ENCODE measurements around the gene CDC123. TPM values are rescaled to one million over a fixed set of nuclear protein-coding genes. Genes with fewer than 3 reads are reported as not detected.
"Not testable (repeated sequence)": the region's sequence is repeated elsewhere in the genome, so short reads cannot be mapped to it uniquely, and the experiment has no call there.

The CDC123 gene
- total RNA-seq, 1 donor from 2014 or later: 161 TPM

DNA sequence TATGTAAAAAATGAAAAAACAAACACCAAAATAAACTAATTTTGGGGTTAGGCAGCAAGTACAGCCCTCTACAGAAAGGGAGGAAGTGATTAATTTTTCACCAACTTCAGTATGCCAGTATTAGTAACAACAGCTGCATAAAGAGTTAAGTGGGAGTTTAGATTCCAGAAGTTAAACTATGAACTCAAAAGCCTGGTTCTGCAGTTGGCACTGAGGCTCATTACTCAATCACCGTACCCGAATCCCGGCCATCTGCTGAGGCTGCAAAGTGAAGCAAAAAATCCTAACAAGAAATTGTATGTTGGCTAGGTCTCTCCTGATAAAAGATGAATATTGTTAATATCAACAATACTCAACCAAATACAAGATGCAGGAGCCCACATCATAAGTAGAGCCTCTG, 4.3 kb upstream of the CDC123 start:
- peak; percentile 70 for DNase-seq (ENCODE audit: low read depth)

DNA sequence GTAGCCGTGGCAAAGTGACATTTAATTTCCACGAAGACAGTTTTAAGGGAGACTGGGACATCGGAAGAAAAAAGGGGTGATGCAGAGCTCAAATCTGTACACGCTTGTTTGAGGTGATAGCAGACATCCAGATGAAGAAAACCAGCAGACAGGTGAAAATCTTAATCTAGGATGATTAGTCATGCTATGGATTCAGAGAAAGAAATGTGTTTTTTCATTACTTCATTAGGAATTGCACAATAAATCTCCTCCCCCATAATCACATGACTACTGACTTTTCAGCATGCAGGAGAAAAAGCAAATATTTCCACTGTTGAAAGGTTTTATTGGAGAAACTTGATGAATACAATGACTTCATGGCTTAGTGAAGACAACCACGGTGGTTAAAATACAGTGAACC, 2.8 kb upstream of the CDC123 start:
- DNase-seq (ENCODE audit: low read depth): peak; percentile 91

DNA sequence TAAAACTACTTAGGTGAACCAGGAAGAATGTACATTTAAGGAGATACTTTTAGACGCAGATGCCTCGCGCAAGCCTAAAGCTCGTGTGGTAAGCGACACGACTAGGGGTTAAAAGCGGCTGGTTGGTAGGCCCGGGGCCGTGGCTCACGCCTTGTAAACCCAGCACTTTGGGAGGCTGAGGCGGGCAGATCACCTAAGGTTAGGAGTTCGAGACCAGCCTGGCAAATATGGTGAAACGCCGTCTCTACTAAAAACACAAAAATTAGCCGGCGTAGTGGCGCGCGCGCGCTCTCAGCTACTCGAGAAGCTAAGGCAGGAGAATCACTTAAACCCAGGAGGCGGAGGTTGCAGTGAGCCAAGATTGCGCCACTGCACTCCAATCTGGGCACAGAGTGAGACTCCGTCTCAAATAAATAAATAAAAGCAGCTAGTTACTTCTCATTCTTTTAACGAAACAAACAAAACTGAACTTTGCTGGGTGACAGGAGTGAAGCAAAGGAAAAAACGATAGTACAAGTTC, 1.2 kb upstream of the CDC123 start:
- DNase-seq (ENCODE audit: low read depth): peak; percentile 21

DNA sequence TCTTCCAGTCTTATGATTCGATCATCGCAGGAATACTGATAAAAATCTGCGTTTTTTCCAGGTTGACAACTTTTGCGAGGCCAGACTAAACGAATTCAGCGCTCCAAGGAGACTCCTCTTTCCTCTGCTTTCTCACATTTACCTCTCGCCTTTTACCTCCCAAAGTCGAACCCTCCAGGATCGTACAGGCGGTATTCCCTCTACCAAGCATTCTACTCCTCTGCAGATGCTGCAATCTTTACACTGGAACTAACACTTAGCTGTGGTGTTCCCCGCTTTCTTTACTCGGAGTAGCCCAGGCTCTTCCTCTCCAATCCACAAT, 746 bp upstream of the CDC123 start:
- DNase-seq (ENCODE audit: low read depth): no peak

DNA sequence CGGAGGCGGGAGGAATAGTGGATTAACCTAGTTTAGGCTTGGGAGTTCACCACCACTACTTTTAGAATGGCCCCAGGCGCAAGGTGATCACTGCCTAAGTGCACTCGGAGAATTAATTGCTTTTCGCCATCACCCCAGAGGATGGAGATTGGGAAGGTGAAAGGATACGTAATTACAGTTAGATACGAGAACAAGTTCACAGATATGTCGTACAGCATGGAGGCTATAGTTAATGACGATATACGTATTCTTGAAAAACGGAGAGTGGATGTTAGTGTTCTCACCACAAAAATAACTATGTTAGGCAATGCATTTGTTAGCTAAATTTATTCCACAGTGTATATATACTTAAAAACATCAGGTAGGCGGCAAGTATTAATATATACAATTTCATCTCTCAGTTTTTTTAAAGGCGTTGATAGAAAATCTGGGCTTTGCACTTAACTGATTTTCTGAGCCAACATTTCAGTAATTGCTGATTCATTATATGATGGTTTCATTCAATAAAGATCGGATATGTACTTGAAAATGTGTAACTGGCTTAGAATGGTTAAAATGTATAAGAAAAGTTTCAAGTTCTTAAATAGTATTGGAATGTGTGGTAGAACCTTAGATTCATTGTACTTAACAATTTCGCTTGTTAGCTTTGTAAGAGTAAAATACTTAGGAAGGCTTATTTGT, 683 bp downstream of the CDC123 start:
- DNase-seq (ENCODE audit: low read depth): no peak

DNA sequence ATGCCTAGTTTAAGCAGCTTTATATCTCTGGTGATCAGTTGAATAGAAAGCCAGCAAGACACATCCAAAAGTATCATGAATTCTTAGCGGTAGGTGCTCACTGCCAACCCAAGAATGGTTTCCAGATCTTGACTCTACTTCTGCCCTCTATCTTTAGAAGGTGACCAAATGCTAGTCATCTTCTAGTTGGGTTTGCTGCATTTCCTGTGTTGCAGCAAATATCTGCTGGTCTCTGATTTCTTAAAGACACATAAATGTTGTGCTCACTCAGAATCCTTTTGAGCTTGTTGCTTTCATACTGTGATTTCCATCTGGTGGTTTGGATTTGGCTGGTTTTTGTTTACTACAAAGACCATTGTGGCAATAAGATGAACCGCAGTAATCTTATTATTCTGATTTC, 2.2 kb downstream of the CDC123 start:
- no peak for DNase-seq (ENCODE audit: low read depth)

DNA sequence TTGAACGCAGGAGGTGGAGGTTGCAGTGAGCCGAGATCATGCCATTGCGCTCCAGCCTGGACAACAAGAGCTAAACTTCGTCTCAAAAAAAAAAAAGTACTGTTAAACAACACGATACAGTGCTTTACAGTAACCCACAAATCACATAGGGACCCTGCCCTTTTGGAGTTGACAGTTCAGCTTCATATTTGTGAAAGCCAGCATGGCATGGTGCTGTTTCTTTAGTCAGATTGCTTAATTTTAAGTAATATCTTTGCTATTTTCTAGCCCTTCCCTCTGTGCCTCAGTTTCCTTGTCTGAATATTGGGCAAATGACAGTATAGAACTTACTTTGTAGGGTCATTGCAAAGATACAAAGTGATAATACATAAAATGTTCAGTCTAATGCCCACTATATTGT, 4.9 kb downstream of the CDC123 start:
- DNase-seq (ENCODE audit: low read depth): no peak

DNA sequence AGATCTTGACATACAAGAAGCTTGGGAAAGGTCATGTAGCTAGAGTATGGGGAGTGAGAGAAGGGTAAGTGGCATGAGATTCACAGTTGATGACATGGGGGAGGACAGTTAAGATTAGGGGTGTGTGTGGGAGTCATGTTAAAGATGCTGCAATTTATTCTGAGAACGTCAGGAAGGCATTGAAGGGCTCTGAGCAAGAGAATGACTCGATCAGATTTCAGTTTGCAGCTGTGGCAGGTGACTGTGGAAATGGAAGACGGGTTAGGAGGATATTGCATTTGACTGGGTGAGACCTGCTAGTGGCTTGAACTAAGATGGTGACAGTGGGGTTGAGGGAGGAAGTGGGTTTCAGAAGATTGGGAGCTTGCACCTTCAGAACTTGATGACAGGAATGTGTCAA, 5.6 kb downstream of the CDC123 start:
- peak; percentile 7 for DNase-seq (ENCODE audit: low read depth)

DNA sequence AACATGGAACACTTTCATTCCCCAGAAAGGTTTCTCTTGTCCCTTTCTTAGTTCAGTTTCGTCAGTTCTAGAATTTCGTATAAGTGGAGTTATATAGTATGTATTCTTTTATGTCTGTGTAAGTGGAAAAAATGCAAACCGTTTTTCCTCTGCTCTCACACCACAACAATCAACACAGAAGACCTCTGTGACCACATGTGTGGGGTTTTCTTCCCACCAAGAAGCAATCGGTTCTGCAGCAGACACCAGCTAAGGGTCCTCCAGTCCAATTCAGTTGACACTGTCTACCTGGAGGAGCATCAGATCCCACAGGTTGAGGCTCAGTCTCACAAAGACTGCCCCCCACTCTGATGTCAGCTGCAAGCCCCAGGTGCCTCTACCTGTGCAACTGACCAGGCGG, 6.2 kb downstream of the CDC123 start:
- no peak for DNase-seq (ENCODE audit: low read depth)

DNA sequence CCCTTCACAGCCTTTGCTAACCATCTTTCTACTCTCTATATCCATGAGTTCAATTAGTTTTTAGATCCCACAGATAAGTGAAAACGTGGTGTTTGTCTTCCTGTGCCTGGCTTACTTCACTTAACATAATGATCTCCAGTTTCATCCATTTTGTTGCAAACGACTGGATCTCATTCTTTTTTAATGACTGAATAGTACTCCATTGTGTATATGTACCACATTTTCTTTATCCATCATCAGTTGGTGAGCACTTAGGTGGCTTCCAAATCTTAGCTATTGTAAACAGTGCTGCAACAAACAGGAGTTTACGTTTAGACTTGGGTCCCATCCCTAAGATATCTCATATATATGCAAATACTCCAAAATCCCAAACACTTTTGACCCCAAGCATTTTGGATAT, 9.1 kb downstream of the CDC123 start:
- no peak for DNase-seq (ENCODE audit: low read depth)

DNA sequence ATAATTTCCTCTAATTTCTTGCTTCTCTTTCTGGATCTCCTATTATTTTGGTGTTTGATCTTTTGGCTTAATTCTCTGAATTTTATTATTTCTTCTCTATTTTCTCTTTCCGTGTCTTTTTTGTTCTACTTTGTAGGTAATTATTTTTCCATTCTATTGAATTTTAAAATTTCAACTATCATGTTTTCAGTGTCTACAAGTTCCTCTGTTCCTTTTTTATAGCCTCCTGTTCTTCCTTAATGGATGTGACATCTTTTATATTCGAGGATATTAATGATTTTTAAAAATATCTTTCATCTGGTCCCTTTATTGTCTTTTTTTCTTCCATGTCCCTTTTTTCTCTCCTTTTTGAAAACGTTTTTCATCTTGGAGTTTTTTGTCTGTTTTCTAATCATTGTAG, 11.1 kb downstream of the CDC123 start:
- no peak for DNase-seq (ENCODE audit: low read depth)

DNA sequence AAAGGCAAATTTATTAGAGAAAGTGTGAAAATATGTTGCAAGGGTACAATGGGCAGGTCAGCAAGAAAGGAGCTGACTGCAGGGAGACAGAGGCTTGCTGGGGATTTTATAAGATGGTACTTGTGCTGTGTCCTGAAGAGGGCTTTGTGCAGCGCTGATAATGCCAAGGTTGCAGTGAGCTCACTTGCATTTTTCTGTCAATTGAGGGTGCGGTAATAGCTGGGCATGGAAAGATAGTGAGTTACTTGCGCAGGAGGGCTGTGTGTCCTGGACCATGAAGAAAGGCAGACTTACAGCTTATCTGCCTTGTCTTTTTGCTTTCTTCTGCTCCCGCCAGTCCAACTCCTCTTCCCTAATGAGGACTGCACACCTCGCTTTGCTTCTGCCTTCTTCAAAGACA, 12.5 kb downstream of the CDC123 start:
- DNase-seq (ENCODE audit: low read depth): no peak

DNA sequence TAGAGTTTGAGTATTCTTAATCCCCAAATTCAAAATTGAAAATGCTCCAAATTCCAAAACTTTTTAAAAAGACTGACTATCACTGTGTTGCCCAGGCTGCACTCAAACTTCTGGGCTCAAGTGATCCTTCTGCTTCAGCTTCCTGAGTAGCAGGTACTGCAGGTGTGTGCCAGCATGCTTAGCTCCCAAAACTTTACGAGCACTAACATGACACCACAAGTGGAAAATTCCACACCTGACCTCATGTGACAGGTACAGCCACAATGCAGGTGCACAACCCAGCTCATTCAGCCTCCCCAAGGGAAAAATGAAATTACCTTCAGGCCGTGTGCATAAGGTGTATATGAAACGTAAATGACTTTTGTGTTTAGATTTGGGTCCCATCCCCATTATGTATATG, 16.5 kb downstream of the CDC123 start:
- DNase-seq (ENCODE audit: low read depth): no peak

DNA sequence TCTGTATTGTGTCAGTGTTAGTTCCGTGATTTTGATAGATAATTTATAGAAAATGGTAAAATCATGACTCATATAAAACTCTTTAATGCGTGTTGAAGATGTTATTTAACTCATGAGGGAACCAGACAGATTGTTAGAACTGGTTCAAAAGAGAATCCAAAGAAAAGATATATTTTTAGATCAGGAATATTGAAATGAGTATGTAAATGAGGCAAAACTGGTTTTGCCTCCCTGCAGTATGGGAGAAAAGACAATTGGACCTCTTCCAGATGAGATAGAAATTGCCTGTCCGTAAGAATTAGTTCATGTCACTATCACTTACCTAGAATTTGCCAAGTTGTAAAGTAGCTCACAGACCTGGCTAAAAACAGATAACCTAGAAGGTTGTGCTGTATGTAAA, 17.6 kb downstream of the CDC123 start:
- DNase-seq (ENCODE audit: low read depth): no peak

DNA sequence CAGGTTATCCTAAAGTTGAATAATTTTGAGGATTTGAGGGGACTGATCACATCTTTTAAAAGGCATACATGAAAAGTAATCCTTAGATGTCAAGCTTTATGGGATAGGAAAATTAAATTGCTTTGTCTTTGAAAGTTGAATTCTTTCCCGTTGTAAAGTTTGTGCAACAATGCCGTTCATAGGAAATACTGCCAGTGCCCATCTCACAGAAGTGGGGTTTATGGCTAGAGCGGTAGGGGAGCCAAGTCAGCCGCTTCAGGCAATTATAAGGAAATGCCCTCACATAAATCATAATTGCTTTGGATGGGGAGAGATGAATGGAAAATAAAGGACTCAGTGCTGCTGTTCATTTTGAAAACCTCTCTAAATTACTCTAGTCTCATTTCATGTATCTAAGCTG, 18.1 kb downstream of the CDC123 start:
- no peak for DNase-seq (ENCODE audit: low read depth)

DNA sequence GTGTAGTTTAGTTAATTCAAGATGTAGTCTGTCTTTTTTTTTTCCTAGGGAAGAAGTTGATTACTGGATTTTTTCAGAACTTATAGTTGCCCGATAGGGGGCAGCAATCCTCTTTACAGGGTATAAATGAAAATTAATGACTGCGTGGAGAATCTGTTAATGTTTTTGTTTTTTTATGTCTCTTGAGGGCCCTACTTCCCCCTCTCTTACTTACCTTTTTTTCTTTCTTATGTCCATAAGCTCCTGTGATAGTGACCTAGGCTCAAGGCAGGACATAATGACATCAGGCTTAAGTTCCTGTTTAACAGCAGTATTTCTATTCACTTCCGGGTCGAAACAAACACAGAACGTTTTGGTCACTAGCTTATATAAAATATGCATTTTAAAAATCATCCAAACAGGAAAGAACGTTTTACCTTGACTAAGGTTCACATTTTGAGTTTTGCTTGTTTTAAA, 18.8 kb downstream of the CDC123 start:
- DNase-seq (ENCODE audit: low read depth): peak; percentile 51

DNA sequence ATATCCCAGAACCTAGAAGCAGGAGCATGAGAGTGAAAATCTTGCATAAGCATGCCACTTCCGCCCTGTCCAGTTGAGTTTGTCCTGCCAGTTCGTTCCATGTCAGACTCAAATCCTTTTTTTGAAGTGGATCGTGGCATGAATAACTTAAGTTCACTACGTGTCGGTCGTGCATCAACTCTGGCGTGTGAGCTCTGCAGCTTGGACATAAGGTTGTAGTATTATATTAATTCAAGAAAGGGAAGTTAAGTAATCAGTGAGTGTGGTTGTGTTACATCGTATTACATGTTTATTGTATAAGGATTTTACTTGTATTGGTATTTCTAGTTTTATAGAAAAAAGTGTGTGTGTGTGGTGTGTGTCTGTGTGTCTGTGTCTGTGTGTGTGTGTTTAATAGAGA, 23.0 kb downstream of the CDC123 start:
- no peak for DNase-seq (ENCODE audit: low read depth)

DNA sequence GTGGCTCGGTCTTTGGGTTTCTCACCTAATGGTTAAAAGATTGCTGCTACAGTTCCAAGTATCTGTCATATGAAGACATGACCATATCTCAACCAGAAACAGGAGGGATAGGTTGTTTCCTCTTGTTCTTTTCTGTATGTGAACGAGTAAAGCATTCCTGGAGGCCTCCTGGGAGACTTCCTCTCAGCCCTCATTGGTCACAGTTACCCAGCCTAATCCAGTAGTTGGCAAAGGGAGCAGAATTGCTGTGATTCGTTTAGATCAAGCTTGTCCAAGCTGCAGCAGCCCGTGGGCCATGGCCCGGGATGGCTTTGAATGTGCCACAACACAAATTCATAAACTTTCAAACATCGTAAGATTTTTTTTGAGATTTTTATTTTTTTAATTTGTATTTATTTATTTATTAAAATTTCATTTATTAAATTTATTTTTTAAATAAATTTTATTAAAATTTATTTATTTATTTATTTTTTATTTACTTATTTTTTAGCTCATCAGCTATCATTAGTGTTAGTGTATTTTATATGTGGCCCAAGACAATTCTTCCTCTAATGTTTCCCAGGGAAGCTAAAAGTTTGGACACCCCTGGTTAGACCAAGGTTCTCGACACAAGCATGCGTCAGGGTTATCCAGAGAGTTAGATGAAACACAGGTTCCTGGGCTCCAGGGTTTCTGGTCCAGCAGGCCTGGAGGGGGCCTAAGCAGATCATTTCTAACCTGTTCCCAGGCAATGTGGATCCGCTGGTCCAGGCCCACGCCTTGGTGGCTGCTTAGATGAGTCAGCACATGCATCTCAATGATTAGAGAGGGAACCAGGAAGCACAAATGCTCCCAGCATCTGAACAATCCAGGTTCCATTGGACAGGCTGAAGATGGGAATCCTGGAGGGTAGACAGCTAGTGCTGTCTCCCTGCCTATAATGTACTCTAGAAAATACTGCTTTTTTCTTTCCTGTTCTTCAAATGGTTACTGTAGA, 25.6 kb downstream of the CDC123 start:
- peak; percentile 37 for DNase-seq (ENCODE audit: low read depth)

DNA sequence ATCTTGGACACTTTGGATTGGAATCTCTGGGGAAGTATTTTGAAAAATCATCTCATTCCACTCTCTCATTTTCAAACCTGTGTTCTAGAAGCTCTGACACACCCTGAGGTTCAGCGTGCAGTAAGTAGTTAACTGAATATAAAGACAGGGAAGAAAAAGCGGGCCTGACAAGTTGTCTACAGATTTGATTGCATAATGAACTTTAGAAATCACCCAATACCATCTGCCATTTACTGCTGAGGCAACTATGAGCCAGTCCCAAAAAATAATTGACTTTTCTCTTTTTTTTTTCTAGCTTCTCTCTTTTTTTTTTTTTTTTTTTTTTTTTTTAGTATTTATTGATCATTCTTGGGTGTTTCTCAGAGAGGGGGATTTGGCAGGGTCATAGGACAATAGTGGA, 29.5 kb downstream of the CDC123 start:
- DNase-seq (ENCODE audit: low read depth): no peak

DNA sequence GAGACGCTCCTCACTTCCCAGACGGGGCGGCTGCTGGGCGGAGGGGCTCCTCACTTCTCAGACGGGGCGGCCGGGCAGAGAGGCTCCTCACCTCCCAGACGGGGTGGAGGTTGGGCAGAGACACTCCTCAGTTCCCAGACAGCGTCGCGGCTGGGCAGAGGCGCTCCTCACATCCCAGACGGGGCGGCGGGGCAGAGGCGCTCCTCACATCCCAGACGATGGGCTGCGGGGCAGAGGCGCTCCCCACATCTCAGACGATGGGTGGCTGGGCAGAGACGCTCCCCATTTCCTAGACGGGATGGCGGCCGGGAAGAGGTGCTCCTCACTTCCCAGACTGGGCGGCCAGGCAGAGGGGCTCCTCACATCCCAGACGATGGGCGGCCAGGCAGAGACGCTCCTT, 30.4 kb downstream of the CDC123 start:
- DNase-seq (ENCODE audit: low read depth): not testable (repeated sequence)

DNA sequence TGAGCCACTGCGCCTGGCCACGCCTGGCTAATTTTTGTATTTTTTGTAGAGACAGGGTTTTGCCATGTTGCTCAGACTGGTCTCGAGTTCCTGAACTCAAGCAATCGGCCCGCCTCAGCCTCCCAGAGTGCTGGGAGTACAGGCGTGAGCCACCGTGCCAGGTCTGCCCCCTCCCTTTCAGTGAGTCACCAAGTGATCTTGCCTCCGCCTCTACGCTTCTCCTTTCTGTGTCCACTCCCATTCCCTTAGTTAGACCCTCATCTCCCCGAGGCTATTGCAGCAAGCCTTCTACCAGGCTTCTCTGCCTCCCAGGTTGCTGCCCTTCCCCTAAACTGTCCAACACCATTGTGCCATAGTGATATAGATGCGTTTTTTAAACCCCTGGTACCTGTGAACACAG, 32.9 kb downstream of the CDC123 start:
- no peak for DNase-seq (ENCODE audit: low read depth)

DNA sequence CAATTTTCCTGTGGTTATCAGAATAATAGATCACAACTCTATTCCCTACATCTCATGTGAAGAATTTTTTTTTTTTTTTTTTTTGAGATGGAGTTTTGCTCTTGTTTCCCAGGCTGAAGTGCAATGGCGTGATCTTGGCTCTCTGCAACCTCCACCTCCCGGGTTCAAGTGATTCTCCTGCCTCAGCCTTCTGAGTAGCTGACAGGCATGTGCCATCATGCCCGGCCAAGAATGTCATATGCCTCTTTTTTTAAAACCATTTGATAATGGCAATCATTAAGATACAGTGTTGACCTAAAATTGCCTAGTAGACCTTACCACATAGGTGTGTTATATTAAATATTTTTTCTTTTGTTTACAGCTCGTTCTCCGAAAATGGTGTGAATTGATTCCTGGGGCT, 38.7 kb downstream of the CDC123 start:
- not testable (repeated sequence) for DNase-seq (ENCODE audit: low read depth)

DNA sequence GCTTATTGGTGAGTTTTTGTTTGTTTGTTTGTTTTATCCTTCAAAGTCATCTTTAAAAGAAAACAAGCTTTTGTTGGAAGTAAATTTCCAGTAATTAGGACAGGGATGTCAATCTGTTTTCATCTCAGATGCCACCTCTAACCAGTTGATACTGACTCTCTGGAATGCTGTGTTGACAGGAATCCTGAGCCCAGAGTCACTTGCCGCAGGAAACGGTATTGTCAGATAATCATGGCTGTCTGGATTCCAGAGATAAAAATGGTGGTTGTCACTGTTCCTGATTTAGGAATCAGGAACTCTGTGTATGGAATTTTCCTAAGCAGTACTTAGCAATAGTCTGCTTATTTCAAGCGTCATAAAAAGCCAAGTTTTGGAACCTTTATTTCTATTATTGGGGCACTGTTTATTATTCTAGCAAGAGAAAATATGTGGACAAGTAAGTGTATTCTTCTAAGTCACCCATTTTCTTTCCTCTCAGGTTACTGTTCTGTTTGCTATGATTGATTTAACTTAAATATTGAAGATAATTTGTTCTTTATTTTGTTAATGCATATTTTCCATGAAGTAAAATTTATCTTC, 39.2 kb downstream of the CDC123 start:
- DNase-seq (ENCODE audit: low read depth): no peak

Data from renal cortical epithelial cell (primary cell).